ENCODE measurements around the gene RNASET2. TPM values are rescaled to one million over a fixed set of nuclear protein-coding genes. Genes with fewer than 3 reads are reported as not detected.

RNASET2 gene
- total and polyA plus RNA-seq, 5 donors = 19.4 to 27.2 (median 22.5) TPM

GRCh38 chr6:166933396-166933795 is 23.0 kb downstream of the RNASET2 start:
- intact Hi-C loops (cut with DNase I) = no loop called here
- no peak overlapping the region for H3K27ac ChIP-seq (ENCODE audit: low read length)
- WGBS = 96% methylated on average over 6 of the region's 6 CpGs
- ATAC-seq (no peak), DNase-seq (no peak)
- no peaks in the 10 kb centered on the region for H3K27me3 ChIP-seq (ENCODE audit: control insufficient read depth, insufficient read depth)
- H3K4me1 ChIP-seq (ENCODE audit: control insufficient read depth, insufficient read depth, low read length) = no peaks in the 10 kb centered on the region
- no peaks in the 10 kb centered on the region for H3K9me3 ChIP-seq (ENCODE audit: control insufficient read depth, low read length)
- no peak overlapping the region for H3K4me3 ChIP-seq (ENCODE audit: low read length)

- Histone ChIP-seq H3K4me3 (ENCODE audit: low read length) (no peak overlapping the region), H3K4me1 (ENCODE audit: control insufficient read depth, insufficient read depth, low read length) (no peaks in the 10 kb centered on the region), H3K27me3 (ENCODE audit: control insufficient read depth, insufficient read depth) (no peaks in the 10 kb centered on the region), H3K9me3 (ENCODE audit: control insufficient read depth, low read length) (no peaks in the 10 kb centered on the region), H3K27ac (ENCODE audit: low read length) (no peak overlapping the region)
- ATAC-seq (no peak), DNase-seq (no peak)
- intact Hi-C loops (cut with DNase I) = no loop called here
- WGBS = 95% methylated on average over 10 of the region's 10 CpGs
Measured at GRCh38 chr6:166932616-166933015, 23.7 kb downstream of the RNASET2 start.

GRCh38 chr6:166932116-166932515 is 24.2 kb downstream of the RNASET2 start:
- Histone ChIP-seq H3K27me3 (ENCODE audit: control insufficient read depth, insufficient read depth) (no peaks in the 10 kb centered on the region), H3K27ac (ENCODE audit: low read length) (no peak overlapping the region), H3K9me3 (ENCODE audit: control insufficient read depth, low read length) (no peaks in the 10 kb centered on the region), H3K4me3 (ENCODE audit: low read length) (no peak overlapping the region), H3K4me1 (ENCODE audit: control insufficient read depth, insufficient read depth, low read length) (no peaks in the 10 kb centered on the region)
- intact Hi-C loops (cut with DNase I) = no loop called here
- DNase-seq (peak in 1 of 3 donors; percentile 33), ATAC-seq (no peak)
- WGBS = 91% methylated on average over 6 of the region's 6 CpGs

GRCh38 chr6:166931426-166931970 is 24.9 kb downstream of the RNASET2 start:
- DNase-seq (no peak), ATAC-seq (no peak)
- Histone ChIP-seq H3K4me3 (ENCODE audit: low read length) (no peak overlapping the region), H3K9me3 (ENCODE audit: control insufficient read depth, low read length) (no peaks in the 10 kb centered on the region), H3K27me3 (ENCODE audit: control insufficient read depth, insufficient read depth) (no peaks in the 10 kb centered on the region), H3K4me1 (ENCODE audit: control insufficient read depth, insufficient read depth, low read length) (no peaks in the 10 kb centered on the region), H3K27ac (ENCODE audit: low read length) (no peak overlapping the region)
- 96% methylated on average over 14 of the region's 14 CpGs for WGBS
- intact Hi-C loops (cut with DNase I) = no loop called here

GRCh38 chr6:166930354-166930891 is 25.9 kb downstream of the RNASET2 start:
- 96% methylated on average over 4 of the region's 4 CpGs for WGBS
- ATAC-seq = no peak
- H3K27me3 ChIP-seq (ENCODE audit: control insufficient read depth, insufficient read depth) = no peaks in the 10 kb centered on the region
- H3K9me3 ChIP-seq (ENCODE audit: control insufficient read depth, low read length) = no peaks in the 10 kb centered on the region
- H3K27ac ChIP-seq (ENCODE audit: low read length) = no peak overlapping the region
- intact Hi-C loops (cut with DNase I) = no loop called here
- no peaks in the 10 kb centered on the region for H3K4me1 ChIP-seq (ENCODE audit: control insufficient read depth, insufficient read depth, low read length)
- no peak overlapping the region for H3K4me3 ChIP-seq (ENCODE audit: low read length)
- no peak for DNase-seq

- Histone ChIP-seq H3K4me1 (ENCODE audit: control insufficient read depth, insufficient read depth, low read length) (no peaks in the 10 kb centered on the region), H3K27ac (ENCODE audit: low read length) (no peak overlapping the region), H3K27me3 (ENCODE audit: control insufficient read depth, insufficient read depth) (no peaks in the 10 kb centered on the region), H3K4me3 (ENCODE audit: low read length) (no peak overlapping the region), H3K9me3 (ENCODE audit: control insufficient read depth, low read length) (no peaks in the 10 kb centered on the region)
- WGBS = 55% methylated on average over 9 of the region's 9 CpGs
- intact Hi-C loops (cut with DNase I) = no loop called here
- ATAC-seq (no peak), DNase-seq (no peak)
Measured at GRCh38 chr6:166929542-166930189, 26.7 kb downstream of the RNASET2 start.

- no peaks in the 10 kb centered on the region for H3K4me1 ChIP-seq (ENCODE audit: control insufficient read depth, insufficient read depth, low read length)
- intact Hi-C loops (cut with DNase I) = no loop called here
- 75% methylated on average over 21 of the region's 21 CpGs for WGBS
- H3K27ac ChIP-seq (ENCODE audit: low read length) = peak overlapping the region; percentile 39
- no peak overlapping the region for H3K4me3 ChIP-seq (ENCODE audit: low read length)
- DNase-seq = no peak
- no peaks in the 10 kb centered on the region for H3K27me3 ChIP-seq (ENCODE audit: control insufficient read depth, insufficient read depth)
- no peaks in the 10 kb centered on the region for H3K9me3 ChIP-seq (ENCODE audit: control insufficient read depth, low read length)
- ATAC-seq = no peak
Measured at GRCh38 chr6:166928644-166929541, 27.5 kb downstream of the RNASET2 start.

GRCh38 chr6:166927935-166928643 is 28.3 kb downstream of the RNASET2 start:
- no peaks in the 10 kb centered on the region for H3K4me1 ChIP-seq (ENCODE audit: control insufficient read depth, insufficient read depth, low read length)
- peak overlapping the region; percentile 39 for H3K27ac ChIP-seq (ENCODE audit: low read length)
- no peaks in the 10 kb centered on the region for H3K9me3 ChIP-seq (ENCODE audit: control insufficient read depth, low read length)
- H3K27me3 ChIP-seq (ENCODE audit: control insufficient read depth, insufficient read depth) = no peaks in the 10 kb centered on the region
- H3K4me3 ChIP-seq (ENCODE audit: low read length) = no peak overlapping the region
- intact Hi-C loops (cut with DNase I) = no loop called here
- ATAC-seq (peak in 1 of 2 donors; percentile 20), DNase-seq (no peak)
- WGBS = 77% methylated on average over 13 of the region's 13 CpGs

- ATAC-seq (peak in 1 of 2 donors; percentile 12), DNase-seq (no peak)
- no peak overlapping the region for H3K4me3 ChIP-seq (ENCODE audit: low read length)
- 58% methylated on average over 12 of the region's 12 CpGs for WGBS
- H3K4me1 ChIP-seq (ENCODE audit: control insufficient read depth, insufficient read depth, low read length) = no peaks in the 10 kb centered on the region
- H3K27ac ChIP-seq (ENCODE audit: low read length) = no peak overlapping the region
- no peaks in the 10 kb centered on the region for H3K9me3 ChIP-seq (ENCODE audit: control insufficient read depth, low read length)
- intact Hi-C loops (cut with DNase I) = no loop called here
- no peaks in the 10 kb centered on the region for H3K27me3 ChIP-seq (ENCODE audit: control insufficient read depth, insufficient read depth)
Measured at GRCh38 chr6:166927240-166927934, 29.0 kb downstream of the RNASET2 start.

- Histone ChIP-seq H3K4me1 (ENCODE audit: control insufficient read depth, insufficient read depth, low read length) (no peaks in the 10 kb centered on the region), H3K4me3 (ENCODE audit: low read length) (no peak overlapping the region), H3K27me3 (ENCODE audit: control insufficient read depth, insufficient read depth) (no peaks in the 10 kb centered on the region), H3K9me3 (ENCODE audit: control insufficient read depth, low read length) (no peaks in the 10 kb centered on the region), H3K27ac (ENCODE audit: low read length) (no peak overlapping the region)
- DNase-seq = no peak
- no peak for ATAC-seq
- WGBS = 79% methylated on average over 12 of the region's 12 CpGs
- intact Hi-C loops (cut with DNase I) = no loop called here
Measured at GRCh38 chr6:166926748-166927147, 29.6 kb downstream of the RNASET2 start.

Measured in right cardiac atrium (tissue), 5 donors.